OCI-LY1 (cell line): ENCODE measurements around the gene IL1RAPL1.

Source experiments
- H2AFZ ChIP-seq: fragments of 200-600 bp; sonication (generic), shearing (Covaris generic); 2 replicates; pipeline ENCODE4 v1.6.0; 2014; ENCODE audit warnings: antibody characterized with exemption, mild to moderate bottlenecking, low read length
- H3F3A ChIP-seq: fragments of 200-600 bp; sonication (generic), shearing (Covaris generic); 2 replicates; pipeline ENCODE4 v1.6.0; 2014; ENCODE audit warnings: mild to moderate bottlenecking, antibody characterized with exemption, low read length, moderate library complexity; ENCODE audit not compliant: insufficient read depth
- H3K27ac ChIP-seq: fragments of 200-600 bp; sonication (generic); 2 replicates; pipeline ENCODE4 v1.5.1; 2014; ENCODE audit warnings: low read length, mixed run types, mild to moderate bottlenecking, low read depth; ENCODE audit not compliant: poor library complexity, severe bottlenecking
- H3K27me3 ChIP-seq: fragments of 200-600 bp; sonication (generic); 2 replicates; pipeline ENCODE4 v1.6.0; 2014; ENCODE audit warnings: antibody characterized with exemption, mild to moderate bottlenecking, low read length, moderate library complexity; ENCODE audit not compliant: insufficient read depth
- H3K36me3 ChIP-seq: fragments of 200-600 bp; sonication (generic); 2 replicates; pipeline ENCODE4 v1.6.1; 2014; ENCODE audit warnings: mild to moderate bottlenecking, antibody characterized with exemption, low read length, moderate library complexity, mixed read lengths; ENCODE audit not compliant: insufficient read depth
- H3K4me1 ChIP-seq: fragments of 200-600 bp; sonication (generic); 2 replicates; pipeline ENCODE4 v1.5.1; 2014; ENCODE audit warnings: mild to moderate bottlenecking, low read length, moderate library complexity; ENCODE audit not compliant: insufficient read depth, severe bottlenecking
- H3K4me2 ChIP-seq: fragments of 200-600 bp; sonication (generic), shearing (Covaris generic); 2 replicates; pipeline ENCODE4 v1.6.1; 2014; ENCODE audit warnings: low read length
- H3K4me3 ChIP-seq: fragments of 200-600 bp; sonication (generic); 2 replicates; pipeline ENCODE4 v1.5.1; 2014; ENCODE audit warnings: low read length, low read depth, mild to moderate bottlenecking, mixed read lengths; ENCODE audit not compliant: poor library complexity, severe bottlenecking
- H3K79me2 ChIP-seq: fragments of 200-600 bp; shearing (Covaris generic); 2 replicates; pipeline ENCODE4 v1.6.1; 2016; ENCODE audit warnings: mixed run types, low read length, mixed read lengths; ENCODE audit not compliant: insufficient read depth
- H3K9ac ChIP-seq: fragments of 200-600 bp; sonication (generic), shearing (Covaris generic); 2 replicates; pipeline ENCODE4 v1.6.1; 2014; ENCODE audit warnings: mild to moderate bottlenecking, low read length, mixed read lengths
- H3K9me2 ChIP-seq: fragments of 200-600 bp; sonication (generic), shearing (Covaris generic); 2 replicates; pipeline ENCODE4 v1.6.1; 2014; ENCODE audit warnings: low read depth, mild to moderate bottlenecking, low read length, mixed read lengths
- H3K9me3 ChIP-seq: fragments of 200-600 bp; shearing (Covaris generic); 2 replicates; pipeline ENCODE4 v1.6.1; 2014; ENCODE audit warnings: low read length, mixed read lengths
- H4K20me1 ChIP-seq: fragments of 200-600 bp; sonication (generic), shearing (Covaris generic); 2 replicates; pipeline ENCODE4 v1.6.0; 2016; ENCODE audit warnings: mild to moderate bottlenecking, low read length; ENCODE audit not compliant: insufficient read depth
- EZH2 ChIP-seq: fragments of 200-600 bp; sonication (generic), shearing (Covaris generic); IDR thresholded peaks from 2 replicates; pipeline ENCODE4 v1.8.0; 2017; ENCODE audit warnings: borderline replicate concordance, mixed run types, mild to moderate bottlenecking, antibody characterized with exemption, low read length, moderate library complexity, mixed read lengths
- TF ChIP-seq, protein P1 (sequence below): fragments of 200-600 bp; sonication (generic), shearing (Covaris generic); IDR thresholded peaks from 2 replicates; pipeline ENCODE4 v1.5.1; 2017; ENCODE audit warnings: mild to moderate bottlenecking, antibody characterized with exemption, low read length, moderate library complexity, mixed read lengths

IL1RAPL1 gene

DNA sequence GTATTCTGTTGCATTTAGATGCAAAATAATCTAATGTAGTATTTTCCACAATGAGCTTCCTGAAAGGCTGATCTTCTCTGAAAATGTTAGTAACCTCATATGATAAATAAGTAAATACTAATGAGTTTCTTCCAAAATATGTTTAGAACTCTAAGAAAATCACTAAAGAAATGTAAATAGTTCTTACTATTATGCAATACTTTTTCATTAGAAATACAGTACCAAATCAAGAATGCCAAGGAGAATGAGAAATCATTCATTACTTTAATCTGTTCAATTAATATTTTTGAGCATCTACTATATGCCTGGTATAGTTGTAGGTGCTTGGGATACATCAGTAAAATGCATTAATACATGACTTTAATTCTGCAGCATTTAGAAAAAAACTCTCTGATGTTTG, 130.6 kb downstream of the IL1RAPL1 start:
- Histone ChIP-seq H2AFZ (no peak overlapping the region), H3K4me1 (no peaks in the 10 kb centered on the region), H3K36me3 (no peaks in the 10 kb centered on the region), H3K9ac (no peak overlapping the region), H3K9me2 (no peaks in the 10 kb centered on the region), H3K4me3 (no peak overlapping the region), H3K27ac (no peak overlapping the region), H3K27me3 (no peaks in the 10 kb centered on the region), H3K4me2 (no peak overlapping the region), H3K9me3 (no peaks in the 10 kb centered on the region), H4K20me1 (no peaks in the 10 kb centered on the region), H3K79me2 (no peaks in the 10 kb centered on the region), H3F3A (no peaks in the 10 kb centered on the region)
- no peak for TF ChIP-seq EZH2
- TF ChIP-seq, protein P1, sequence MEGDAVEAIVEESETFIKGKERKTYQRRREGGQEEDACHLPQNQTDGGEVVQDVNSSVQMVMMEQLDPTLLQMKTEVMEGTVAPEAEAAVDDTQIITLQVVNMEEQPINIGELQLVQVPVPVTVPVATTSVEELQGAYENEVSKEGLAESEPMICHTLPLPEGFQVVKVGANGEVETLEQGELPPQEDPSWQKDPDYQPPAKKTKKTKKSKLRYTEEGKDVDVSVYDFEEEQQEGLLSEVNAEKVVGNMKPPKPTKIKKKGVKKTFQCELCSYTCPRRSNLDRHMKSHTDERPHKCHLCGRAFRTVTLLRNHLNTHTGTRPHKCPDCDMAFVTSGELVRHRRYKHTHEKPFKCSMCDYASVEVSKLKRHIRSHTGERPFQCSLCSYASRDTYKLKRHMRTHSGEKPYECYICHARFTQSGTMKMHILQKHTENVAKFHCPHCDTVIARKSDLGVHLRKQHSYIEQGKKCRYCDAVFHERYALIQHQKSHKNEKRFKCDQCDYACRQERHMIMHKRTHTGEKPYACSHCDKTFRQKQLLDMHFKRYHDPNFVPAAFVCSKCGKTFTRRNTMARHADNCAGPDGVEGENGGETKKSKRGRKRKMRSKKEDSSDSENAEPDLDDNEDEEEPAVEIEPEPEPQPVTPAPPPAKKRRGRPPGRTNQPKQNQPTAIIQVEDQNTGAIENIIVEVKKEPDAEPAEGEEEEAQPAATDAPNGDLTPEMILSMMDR = no peak

DNA sequence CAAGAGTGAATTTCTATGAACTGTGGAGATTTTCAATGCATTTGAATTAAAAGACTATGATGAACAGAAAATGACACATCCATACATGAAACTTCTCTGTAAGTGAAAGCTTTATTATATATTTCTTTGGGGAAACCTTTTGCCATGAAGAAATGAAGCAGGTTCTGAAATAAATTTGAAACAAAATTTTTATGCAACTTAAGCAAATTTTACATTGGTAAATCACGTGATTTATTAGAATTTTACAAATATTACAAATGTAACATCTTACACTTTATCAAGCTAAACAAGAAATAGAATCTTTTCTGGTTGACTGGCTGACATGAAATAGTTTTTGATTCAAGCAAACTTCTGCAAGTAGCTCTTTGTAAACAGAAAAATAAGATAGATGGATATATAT, 131.2 kb downstream of the IL1RAPL1 start:
- no peak overlapping the region for H3K9ac ChIP-seq
- no peak overlapping the region for H3K4me2 ChIP-seq
- TF ChIP-seq, protein P1 = no peak
- no peak for TF ChIP-seq EZH2
- no peak overlapping the region for H2AFZ ChIP-seq
- H3K36me3 ChIP-seq = no peaks in the 10 kb centered on the region
- H4K20me1 ChIP-seq = no peaks in the 10 kb centered on the region
- H3K4me3 ChIP-seq = no peak overlapping the region
- no peaks in the 10 kb centered on the region for H3K27me3 ChIP-seq
- H3K79me2 ChIP-seq = no peaks in the 10 kb centered on the region
- no peaks in the 10 kb centered on the region for H3K4me1 ChIP-seq
- no peaks in the 10 kb centered on the region for H3K9me2 ChIP-seq
- H3F3A ChIP-seq = no peaks in the 10 kb centered on the region
- no peaks in the 10 kb centered on the region for H3K9me3 ChIP-seq
- H3K27ac ChIP-seq = no peak overlapping the region

DNA sequence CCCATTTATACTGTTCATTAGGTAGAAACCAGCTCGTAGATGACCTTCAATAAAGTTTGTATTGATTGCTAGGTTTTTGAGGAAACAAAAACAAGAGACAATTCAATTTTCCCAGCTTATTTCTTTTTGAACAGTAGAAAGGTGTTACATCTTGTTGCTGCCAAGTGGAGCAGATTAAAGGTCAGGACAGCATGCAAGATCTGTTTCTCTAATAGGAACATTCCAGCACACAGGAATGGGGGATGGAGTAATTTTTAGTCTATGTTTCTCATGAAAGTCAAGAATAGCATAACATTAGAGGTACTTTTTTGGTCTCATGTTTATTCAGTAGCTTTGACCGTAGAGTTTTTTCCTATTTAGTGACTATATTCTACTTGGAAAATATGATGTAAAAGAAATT, 132.4 kb downstream of the IL1RAPL1 start:
- Histone ChIP-seq H3K27ac (no peak overlapping the region), H3K36me3 (no peaks in the 10 kb centered on the region), H3K4me3 (no peak overlapping the region), H3K79me2 (no peaks in the 10 kb centered on the region), H3K4me2 (no peak overlapping the region), H4K20me1 (no peaks in the 10 kb centered on the region), H3K27me3 (no peaks in the 10 kb centered on the region), H3K9ac (no peak overlapping the region), H2AFZ (no peak overlapping the region), H3K9me2 (no peaks in the 10 kb centered on the region), H3F3A (no peaks in the 10 kb centered on the region), H3K9me3 (no peaks in the 10 kb centered on the region), H3K4me1 (no peaks in the 10 kb centered on the region)
- TF ChIP-seq, protein P1 = no peak
- TF ChIP-seq EZH2 = no peak
